Activated naive CD8-positive, alpha-beta T cell treated with anti-CD3 and anti-CD28 coated beads, Interleukin-2, amount 10 ng/mL, durations not matched to agents 7 days and 5 days (primary cell): ENCODE results near the gene AQP6. TPM values are rescaled to one million over a fixed set of nuclear protein-coding genes. Genes with fewer than 3 reads are reported as not detected.
A peak's percentile ranks its signal among the peaks of the same experiment; 100 is the strongest.

Source experiments
- ATAC-seq: fragments of 150-1000 bp; cut with Tn5 transposase; one replicate; pipeline ENCODE4 v1.10.0; 2021; ENCODE audit warnings: low read depth, moderate library complexity
- POLR2A ChIA-PET: fragments of 350-600 bp; sonication (Branson Sonifier 250); formaldehyde crosslinking; loops from one replicate; lab custom pipeline; 2021; ENCODE audit warnings: antibody characterized with exemption; lab: Charles Lee
- DNase-seq: peaks from one replicate; pipeline ENCODE4 v3.0.0; 2021
- H3K27ac Mint-ChIP-seq: one replicate; pipeline ENCODE4 v1.8.0; 2022; ENCODE audit warnings: mild to moderate bottlenecking, mixed read lengths
- H3K27me3 Mint-ChIP-seq: one replicate; pipeline ENCODE4 v1.8.0; 2022; ENCODE audit warnings: mild to moderate bottlenecking, moderate library complexity, mixed read lengths
- H3K36me3 Mint-ChIP-seq: one replicate; pipeline ENCODE4 v1.8.0; 2021; ENCODE audit warnings: mild to moderate bottlenecking, mixed read lengths
- H3K4me1 Mint-ChIP-seq: one replicate; pipeline ENCODE4 v1.8.0; 2021; ENCODE audit warnings: mixed read lengths
- H3K4me3 Mint-ChIP-seq: one replicate; pipeline ENCODE4 v1.8.0; 2022; ENCODE audit warnings: mild to moderate bottlenecking, moderate library complexity, mixed read lengths
- H3K9me3 Mint-ChIP-seq: one replicate; pipeline ENCODE4 v1.8.0; 2021; ENCODE audit warnings: mixed read lengths
- total RNA-seq, 2 experiments: library from RNA; stranded (reverse); gene quantifications; one replicate each; pipeline ENCODE4 v1.2.3, GENCODE V29; 2021

The AQP6 gene
- total RNA-seq, 2 experiments from 2014 or later, result not detected

GRCh38 chr12:49934505-49934904, 38.2 kb upstream of the AQP6 start:
- Mint-ChIP-seq H3K27me3 (peaks cover 14% of the 10 kb centered on the region), H3K27ac (no peak overlapping the region), H3K9me3 (no peaks in the 10 kb centered on the region), H3K4me1 (no peaks in the 10 kb centered on the region), H3K36me3 (no peaks in the 10 kb centered on the region), H3K4me3 (no peak overlapping the region)
- DNase-seq (no peak), ATAC-seq (no peak)
- POLR2A ChIA-PET, result no interaction called here

DNA sequence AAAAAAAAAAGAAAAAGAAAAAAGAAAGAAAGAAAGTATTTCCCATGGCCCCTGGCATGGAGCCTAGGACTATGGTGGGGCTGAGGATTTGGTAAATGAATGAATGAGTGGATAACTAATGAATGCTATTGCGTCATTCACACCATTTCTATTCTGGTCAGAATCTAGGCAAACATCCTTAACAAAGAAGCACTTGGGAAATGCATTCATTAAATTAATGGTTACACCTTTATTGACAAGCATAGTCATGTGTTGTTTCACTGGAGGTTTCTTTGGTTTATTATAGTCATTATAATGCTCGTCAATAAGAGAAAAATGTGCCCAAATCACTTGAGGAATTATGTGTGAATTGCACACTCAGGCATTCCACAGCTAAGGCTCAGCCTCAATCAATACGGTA, 35.8 kb upstream of the AQP6 start:
- POLR2A ChIA-PET, result no interaction called here
- H3K4me1 Mint-ChIP-seq, result no peaks in the 10 kb centered on the region

DNA sequence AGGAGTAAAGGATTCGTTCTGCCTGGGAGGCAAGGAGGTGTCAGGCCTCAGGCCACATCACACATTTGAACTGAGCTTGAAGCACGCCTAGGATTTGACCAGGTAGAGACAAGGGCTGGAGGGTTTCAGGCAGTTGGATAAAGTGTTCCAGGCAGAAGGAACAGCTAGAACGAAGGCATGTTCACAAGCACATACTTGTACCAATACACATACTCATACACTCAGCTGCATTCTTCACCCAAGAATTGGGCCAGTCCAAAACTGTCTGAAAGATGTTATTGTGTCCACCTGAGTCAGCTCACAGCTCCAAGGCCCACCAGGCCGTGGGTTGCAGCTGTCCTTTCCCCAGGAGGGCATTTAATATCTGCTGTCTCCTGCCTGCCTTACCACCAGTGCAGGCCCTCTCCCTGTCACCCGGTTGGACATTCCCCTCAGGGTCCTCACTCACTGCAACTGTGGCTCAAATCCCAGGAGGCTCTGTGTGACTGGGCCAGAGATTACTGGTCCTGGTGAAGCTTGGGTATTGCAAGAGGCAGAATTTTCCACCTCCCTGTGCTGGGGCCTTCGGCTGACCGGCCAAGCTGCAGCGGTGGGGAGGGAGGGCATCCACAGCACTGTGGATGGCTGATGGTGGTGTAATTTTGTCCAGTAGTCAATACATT, 35.0 kb upstream of the AQP6 start:
- H3K4me1 Mint-ChIP-seq, result no peaks in the 10 kb centered on the region
- H3K36me3 Mint-ChIP-seq, result no peaks in the 10 kb centered on the region
- DNase-seq, result peak; percentile 16
- H3K9me3 Mint-ChIP-seq, result no peaks in the 10 kb centered on the region
- POLR2A ChIA-PET, result interaction anchor here (0.6 kb wide), 1 partner anchor 474 kb away, joined by 4 read pairs; no protein-coding TSS in a partner anchor
- H3K27me3 Mint-ChIP-seq, result peaks cover 13% of the 10 kb centered on the region
- no peak overlapping the region for H3K4me3 Mint-ChIP-seq
- H3K27ac Mint-ChIP-seq, result no peak overlapping the region
- ATAC-seq, result no peak

More for the DNA sequence above, 35.8 kb upstream of the AQP6 start:
- ATAC-seq (no peak), DNase-seq (no peak)
- Mint-ChIP-seq H3K36me3 (no peaks in the 10 kb centered on the region), H3K9me3 (no peaks in the 10 kb centered on the region), H3K27me3 (peaks cover 13% of the 10 kb centered on the region), H3K27ac (no peak overlapping the region), H3K4me3 (no peak overlapping the region)

GRCh38 chr12:49939307-49939706, 33.4 kb upstream of the AQP6 start:
- Mint-ChIP-seq H3K9me3 (no peaks in the 10 kb centered on the region), H3K36me3 (no peaks in the 10 kb centered on the region), H3K4me1 (no peaks in the 10 kb centered on the region), H3K4me3 (no peak overlapping the region), H3K27ac (no peak overlapping the region), H3K27me3 (peaks cover 8% of the 10 kb centered on the region)
- no peak for DNase-seq
- POLR2A ChIA-PET, result interaction anchor here (0.7 kb wide), 1 partner anchor 171 kb away, joined by 5 read pairs; no protein-coding TSS in a partner anchor
- ATAC-seq, result no peak

DNA sequence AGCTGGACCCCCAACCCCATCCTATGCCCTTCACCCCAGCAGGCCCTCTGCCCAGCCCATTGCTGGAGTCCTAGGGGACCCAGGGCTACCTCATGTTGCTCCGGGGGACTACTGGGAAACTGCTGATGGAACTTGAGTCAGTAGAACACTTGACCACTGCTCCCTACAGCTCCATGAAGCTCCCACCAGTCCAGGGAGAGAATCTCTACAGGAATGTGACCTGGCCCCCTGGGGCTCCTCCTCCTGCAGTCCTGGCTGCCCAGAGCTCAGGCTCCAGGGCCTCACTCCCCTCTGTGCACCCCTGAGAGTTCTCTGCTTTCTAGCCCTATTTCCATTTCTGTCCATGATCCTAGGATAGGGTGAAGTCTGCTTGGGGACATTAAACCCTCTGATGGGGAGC, 33.0 kb upstream of the AQP6 start:
- Mint-ChIP-seq H3K9me3 (no peaks in the 10 kb centered on the region), H3K27ac (no peak overlapping the region), H3K4me1 (no peaks in the 10 kb centered on the region), H3K36me3 (no peaks in the 10 kb centered on the region), H3K27me3 (peaks cover 8% of the 10 kb centered on the region), H3K4me3 (no peak overlapping the region)
- POLR2A ChIA-PET, result no interaction called here
- no peak for ATAC-seq
- no peak for DNase-seq

DNA sequence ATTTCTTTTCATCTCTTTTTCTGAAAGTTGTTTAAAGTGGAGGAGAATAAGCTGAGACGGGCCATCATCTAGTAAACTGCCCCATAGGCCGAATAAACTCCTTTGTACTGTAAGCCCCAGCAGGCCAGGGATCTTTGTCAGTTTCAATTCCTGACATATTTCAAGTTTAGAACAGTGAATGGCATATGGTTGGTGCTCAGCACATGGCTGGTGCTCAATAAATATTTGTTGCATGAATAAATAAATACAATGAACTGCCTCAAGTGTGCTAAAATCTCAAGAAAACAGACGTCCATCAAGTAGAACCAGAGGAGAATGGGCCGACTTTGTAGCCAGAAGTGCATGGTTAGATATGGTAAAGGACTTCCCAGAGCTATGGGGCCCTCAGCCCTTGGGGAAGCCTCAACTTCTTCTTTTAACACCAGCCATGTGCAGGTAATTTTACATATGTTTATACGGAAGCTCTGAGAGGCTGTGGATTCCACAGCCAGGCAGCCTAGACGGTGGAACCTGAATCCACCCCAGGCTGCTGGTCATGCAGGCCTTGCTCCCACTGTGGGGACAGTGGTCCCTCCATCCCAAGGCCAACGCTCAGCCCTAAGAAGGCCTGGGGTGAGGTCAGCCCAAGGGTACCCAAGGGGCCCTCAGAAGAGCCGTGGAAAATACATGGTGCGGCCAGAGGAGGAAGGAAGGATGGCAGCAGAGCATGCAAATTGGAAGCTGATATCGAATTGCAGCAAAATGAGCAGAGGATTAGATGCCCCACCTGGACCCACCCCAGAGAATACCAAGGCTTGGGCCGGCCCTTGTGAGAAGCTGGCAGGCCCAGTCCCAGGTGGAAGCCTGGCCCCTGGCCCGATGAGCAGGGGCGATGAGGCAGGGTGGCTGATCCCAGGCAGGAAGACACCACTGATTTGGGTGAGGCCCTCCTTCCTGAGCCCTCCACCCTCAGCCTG, 30.9 kb upstream of the AQP6 start:
- Mint-ChIP-seq H3K27ac (no peak overlapping the region), H3K36me3 (no peaks in the 10 kb centered on the region), H3K27me3 (peaks cover 5% of the 10 kb centered on the region), H3K4me3 (no peak overlapping the region), H3K9me3 (no peaks in the 10 kb centered on the region), H3K4me1 (peaks cover 7% of the 10 kb centered on the region)
- DNase-seq (peak; percentile 24), ATAC-seq (no peak)
- POLR2A ChIA-PET, result interaction anchor here (0.6 kb wide), 1 partner anchor 89 kb away, joined by 8 read pairs; no protein-coding TSS in a partner anchor

- no peak overlapping the region for H3K4me3 Mint-ChIP-seq
- H3K9me3 Mint-ChIP-seq, result no peaks in the 10 kb centered on the region
- ATAC-seq (no peak), DNase-seq (no peak)
- H3K4me1 Mint-ChIP-seq, result peaks cover 7% of the 10 kb centered on the region
- peaks cover 4% of the 10 kb centered on the region for H3K27me3 Mint-ChIP-seq
- H3K36me3 Mint-ChIP-seq, result no peaks in the 10 kb centered on the region
- H3K27ac Mint-ChIP-seq, result no peak overlapping the region
- POLR2A ChIA-PET, result no interaction called here
Observed at GRCh38 chr12:49942512-49942893, 30.2 kb upstream of the AQP6 start.

GRCh38 chr12:49942921-49943624, 29.7 kb upstream of the AQP6 start:
- Mint-ChIP-seq H3K27me3 (peaks cover 5% of the 10 kb centered on the region), H3K4me1 (peaks cover 7% of the 10 kb centered on the region), H3K27ac (no peak overlapping the region), H3K9me3 (no peaks in the 10 kb centered on the region), H3K36me3 (no peaks in the 10 kb centered on the region), H3K4me3 (no peak overlapping the region)
- POLR2A ChIA-PET, result no interaction called here
- DNase-seq, result peak; percentile 15
- ATAC-seq, result no peak

GRCh38 chr12:49943625-49943960, 29.2 kb upstream of the AQP6 start:
- POLR2A ChIA-PET, result no interaction called here
- peaks cover 5% of the 10 kb centered on the region for H3K27me3 Mint-ChIP-seq
- H3K36me3 Mint-ChIP-seq, result no peaks in the 10 kb centered on the region
- H3K4me1 Mint-ChIP-seq, result peaks cover 7% of the 10 kb centered on the region
- no peaks in the 10 kb centered on the region for H3K9me3 Mint-ChIP-seq
- ATAC-seq (no peak), DNase-seq (no peak)
- H3K27ac Mint-ChIP-seq, result no peak overlapping the region
- no peak overlapping the region for H3K4me3 Mint-ChIP-seq

- POLR2A ChIA-PET, result no interaction called here
- no peak for ATAC-seq
- no peak overlapping the region for H3K27ac Mint-ChIP-seq
- no peaks in the 10 kb centered on the region for H3K9me3 Mint-ChIP-seq
- peaks cover 5% of the 10 kb centered on the region for H3K27me3 Mint-ChIP-seq
- peak; percentile 9 for DNase-seq
- H3K4me3 Mint-ChIP-seq, result no peak overlapping the region
- no peaks in the 10 kb centered on the region for H3K36me3 Mint-ChIP-seq
- H3K4me1 Mint-ChIP-seq, result peaks cover 7% of the 10 kb centered on the region
Observed at GRCh38 chr12:49944046-49944445, 28.7 kb upstream of the AQP6 start.

DNA sequence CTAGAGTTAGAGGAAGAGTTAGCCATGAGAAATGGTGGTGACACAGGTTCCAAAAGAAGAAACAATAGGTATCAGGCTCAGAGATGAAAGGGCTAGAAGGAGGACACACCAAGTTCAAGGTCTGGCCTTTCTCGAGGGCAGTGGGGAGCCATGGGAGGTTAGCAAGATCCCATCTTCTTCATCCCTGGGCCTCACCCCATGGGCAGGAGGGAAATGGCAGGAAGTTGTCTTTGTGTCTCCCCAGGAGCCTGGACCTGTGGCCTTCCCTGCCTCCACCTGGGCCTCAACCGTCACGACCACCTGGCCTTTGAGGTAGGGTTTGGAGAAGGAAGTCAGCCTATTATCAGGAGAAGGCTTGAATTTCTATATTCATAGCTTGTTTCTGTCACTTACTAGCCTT, 28.0 kb upstream of the AQP6 start:
- no peak overlapping the region for H3K4me3 Mint-ChIP-seq
- ATAC-seq, result no peak
- H3K9me3 Mint-ChIP-seq, result no peaks in the 10 kb centered on the region
- peaks cover 7% of the 10 kb centered on the region for H3K4me1 Mint-ChIP-seq
- POLR2A ChIA-PET, result interaction anchor here (0.8 to 1.6 kb wide), 2 partner anchors 204 to 222 kb away, joined by 3 to 4 read pairs; partner anchors contain the start of genes CERS5 and TMBIM6
- peaks cover 5% of the 10 kb centered on the region for H3K27me3 Mint-ChIP-seq
- H3K27ac Mint-ChIP-seq, result no peak overlapping the region
- DNase-seq, result peak; percentile 24
- no peaks in the 10 kb centered on the region for H3K36me3 Mint-ChIP-seq

DNA sequence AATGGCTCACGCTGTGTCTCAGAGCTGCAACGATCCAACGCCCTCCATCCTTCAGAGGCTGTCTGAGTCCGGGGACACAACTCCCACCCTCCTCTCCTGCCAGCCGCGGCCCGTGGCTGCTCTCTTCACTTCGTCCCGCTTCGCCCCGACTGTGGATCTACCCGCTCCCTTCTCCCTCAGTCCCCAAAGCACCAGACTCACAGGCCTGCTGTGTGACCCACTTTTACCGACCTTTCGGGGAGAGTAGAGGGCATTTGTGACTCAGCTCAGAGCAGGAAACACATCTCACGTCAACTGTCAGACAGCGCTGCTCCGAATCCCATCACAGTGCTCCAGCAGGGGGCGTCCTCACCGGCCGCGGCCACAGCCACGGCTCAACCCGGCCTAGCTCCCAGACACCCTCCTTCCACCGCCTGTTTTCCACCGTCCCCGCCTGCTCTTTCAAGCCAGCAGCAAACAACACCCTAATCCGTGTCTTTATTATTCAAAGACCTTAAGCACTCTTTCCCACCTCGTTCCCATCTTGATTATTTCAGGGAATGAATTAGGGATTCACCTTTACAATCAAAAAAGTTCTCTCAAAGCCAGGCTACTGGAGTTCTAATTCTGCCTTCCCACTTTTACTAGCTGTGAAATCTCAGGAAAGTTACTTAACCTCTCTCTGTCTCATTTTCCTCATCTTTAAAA, 27.2 kb upstream of the AQP6 start:
- peaks cover 3% of the 10 kb centered on the region for H3K27me3 Mint-ChIP-seq
- DNase-seq (peak; percentile 87), ATAC-seq (peak; percentile 99)
- H3K9me3 Mint-ChIP-seq, result no peaks in the 10 kb centered on the region
- peak overlapping the region; percentile 81 for H3K4me3 Mint-ChIP-seq
- peak overlapping the region; percentile 90 for H3K27ac Mint-ChIP-seq
- peaks cover 7% of the 10 kb centered on the region for H3K4me1 Mint-ChIP-seq
- no peaks in the 10 kb centered on the region for H3K36me3 Mint-ChIP-seq
- POLR2A ChIA-PET, result interaction anchor here (0.6 to 1.6 kb wide), 4 partner anchors 14 to 221 kb away, joined by 3 to 4 read pairs (median 4); partner anchors contain the start of genes CERS5 and TMBIM6
